ENCODE results near the gene ADGRD2.

DNA sequence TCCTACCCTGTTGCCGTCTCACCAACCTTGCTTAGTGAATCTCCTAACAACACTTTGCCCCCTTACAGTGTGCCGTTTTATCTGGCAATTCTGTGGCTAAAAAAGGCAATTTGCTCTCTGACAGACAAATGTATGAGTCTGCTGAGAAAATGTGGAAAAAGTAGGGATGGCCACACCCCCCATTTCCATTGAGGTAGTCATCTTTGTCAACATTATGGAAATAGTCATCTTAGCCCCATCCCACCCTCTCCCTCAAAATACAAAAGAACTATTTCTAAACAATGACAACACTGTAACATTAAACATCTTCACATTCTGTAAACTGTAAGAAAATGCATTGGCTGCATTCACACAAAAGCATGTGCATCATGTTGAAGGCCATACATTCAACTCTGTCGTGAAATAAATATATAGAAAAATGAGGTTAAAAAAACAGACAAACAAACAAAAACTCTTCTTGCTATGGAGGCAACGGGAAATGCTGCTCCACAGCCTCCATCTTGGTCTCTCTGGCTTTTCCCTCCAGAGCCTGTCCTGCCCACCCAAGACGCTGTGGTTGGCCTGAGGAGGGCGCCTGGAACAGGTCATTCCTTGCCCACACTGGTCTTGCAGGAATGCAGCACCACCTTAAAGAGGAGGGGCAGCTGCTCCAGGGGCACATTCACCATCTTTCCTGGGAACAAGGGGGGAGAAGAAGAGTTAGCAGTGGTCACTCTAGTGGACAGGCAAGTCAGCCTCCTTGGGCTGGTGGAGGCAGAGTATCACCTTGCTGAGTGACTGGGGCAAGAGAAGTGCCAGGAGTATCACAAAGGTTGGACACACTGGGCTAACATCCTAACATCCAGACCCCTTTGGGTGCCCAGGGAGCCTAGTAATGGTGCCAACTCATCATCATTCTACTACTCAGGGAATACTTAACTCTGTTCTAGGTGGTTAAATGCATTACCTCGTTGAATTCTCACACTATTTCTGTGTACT, 72.2 kb downstream of the ADGRD2 start:
- TF ChIP-seq, protein P1, sequence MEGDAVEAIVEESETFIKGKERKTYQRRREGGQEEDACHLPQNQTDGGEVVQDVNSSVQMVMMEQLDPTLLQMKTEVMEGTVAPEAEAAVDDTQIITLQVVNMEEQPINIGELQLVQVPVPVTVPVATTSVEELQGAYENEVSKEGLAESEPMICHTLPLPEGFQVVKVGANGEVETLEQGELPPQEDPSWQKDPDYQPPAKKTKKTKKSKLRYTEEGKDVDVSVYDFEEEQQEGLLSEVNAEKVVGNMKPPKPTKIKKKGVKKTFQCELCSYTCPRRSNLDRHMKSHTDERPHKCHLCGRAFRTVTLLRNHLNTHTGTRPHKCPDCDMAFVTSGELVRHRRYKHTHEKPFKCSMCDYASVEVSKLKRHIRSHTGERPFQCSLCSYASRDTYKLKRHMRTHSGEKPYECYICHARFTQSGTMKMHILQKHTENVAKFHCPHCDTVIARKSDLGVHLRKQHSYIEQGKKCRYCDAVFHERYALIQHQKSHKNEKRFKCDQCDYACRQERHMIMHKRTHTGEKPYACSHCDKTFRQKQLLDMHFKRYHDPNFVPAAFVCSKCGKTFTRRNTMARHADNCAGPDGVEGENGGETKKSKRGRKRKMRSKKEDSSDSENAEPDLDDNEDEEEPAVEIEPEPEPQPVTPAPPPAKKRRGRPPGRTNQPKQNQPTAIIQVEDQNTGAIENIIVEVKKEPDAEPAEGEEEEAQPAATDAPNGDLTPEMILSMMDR (IDR thresholded peaks at IDR 0.05) = no peak
- TF ChIP-seq POLR2A (IDR thresholded peaks at IDR 0.05) = no peak
